ENCODE results near the gene PTGS2. TPM values are rescaled to one million over a fixed set of nuclear protein-coding genes. Genes with fewer than 3 reads are reported as not detected.
A peak's percentile ranks its signal among the peaks of the same experiment; 100 is the strongest.

PTGS2 gene
- total RNA-seq, 2 experiments from 2014 or later, result 0.61 to 0.88 TPM

DNA sequence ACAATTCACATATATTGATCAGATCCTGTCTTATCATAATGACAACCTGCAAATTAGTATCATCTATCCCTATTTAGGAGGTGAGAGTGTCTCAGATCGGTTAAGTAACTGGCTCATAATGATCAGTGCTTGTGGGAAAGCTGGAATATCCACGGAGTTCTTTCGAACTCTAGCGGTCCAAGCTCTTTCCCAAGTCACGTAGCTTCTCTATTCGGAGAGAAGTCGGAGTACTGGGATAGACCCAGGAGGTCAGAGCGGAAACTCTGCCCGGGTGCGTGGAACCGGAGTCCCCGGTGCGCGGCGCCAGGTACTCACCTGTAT lies 339 bp downstream of the PTGS2 start:
- peak in 1 of 14 experiments; percentile 30 for DNase-seq
- H3K27me3 Mint-ChIP-seq, result peaks cover 69% of the 10 kb centered on the region

DNA sequence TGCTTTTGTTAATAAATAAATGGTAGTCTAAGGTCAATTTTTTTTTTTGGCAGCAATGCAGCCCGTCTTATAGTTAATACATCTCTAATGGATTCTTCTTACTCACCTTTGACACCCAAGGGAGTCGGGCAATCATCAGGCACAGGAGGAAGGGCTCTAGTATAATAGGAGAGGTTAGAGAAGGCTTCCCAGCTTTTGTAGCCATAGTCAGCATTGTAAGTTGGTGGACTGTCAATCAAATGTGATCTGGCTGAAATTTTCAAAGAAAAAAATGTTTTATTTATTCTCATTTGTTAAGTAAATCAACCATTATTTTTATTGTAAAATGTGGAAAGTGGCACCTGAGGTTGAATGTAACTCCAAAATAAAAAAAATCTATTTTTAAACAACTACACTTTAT lies 2.1 kb downstream of the PTGS2 start:
- intact Hi-C loops (cut with DNase I, micrococcal nuclease), result no loop called here
- Histone ChIP-seq H3K4me1 (ENCODE audit: insufficient read depth, low read length) (peaks cover 4% of the 10 kb centered on the region), H3K36me3 (ENCODE audit: insufficient read depth, low read length) (no peaks in the 10 kb centered on the region), H3K4me3 (ENCODE audit: low read length) (no peak overlapping the region), H3K27ac (ENCODE audit: low read depth in 1 of 2, low read length in 2 of 2) (no peak overlapping the region), H3K27me3 (ENCODE audit: control insufficient read depth in 1 of 2, insufficient read depth in 2 of 2, low read length in 2 of 2) (peaks cover 7 to 32% of the 10 kb centered on the region in 2 experiments), H3K9me3 (ENCODE audit: control insufficient read depth in 1 of 2, insufficient read depth in 1 of 2, low read length in 2 of 2) (peaks cover 0 to 10% of the 10 kb centered on the region in 2 experiments)
- Mint-ChIP-seq H3K27ac (no peak overlapping the region), H3K4me3 (no peak overlapping the region), H3K9me3 (no peaks in the 10 kb centered on the region), H3K4me1 (ENCODE audit: low read depth) (peaks cover 11% of the 10 kb centered on the region), H3K36me3 (ENCODE audit: low read depth) (no peaks in the 10 kb centered on the region), H3K27me3 (peaks cover 54% of the 10 kb centered on the region)
- POLR2A ChIA-PET, result no interaction called here
- ATAC-seq (ENCODE audit: poor library complexity) (no peak), DNase-seq (no peak)
- CTCF ChIA-PET, result no interaction called here
- TF ChIP-seq, protein P1, sequence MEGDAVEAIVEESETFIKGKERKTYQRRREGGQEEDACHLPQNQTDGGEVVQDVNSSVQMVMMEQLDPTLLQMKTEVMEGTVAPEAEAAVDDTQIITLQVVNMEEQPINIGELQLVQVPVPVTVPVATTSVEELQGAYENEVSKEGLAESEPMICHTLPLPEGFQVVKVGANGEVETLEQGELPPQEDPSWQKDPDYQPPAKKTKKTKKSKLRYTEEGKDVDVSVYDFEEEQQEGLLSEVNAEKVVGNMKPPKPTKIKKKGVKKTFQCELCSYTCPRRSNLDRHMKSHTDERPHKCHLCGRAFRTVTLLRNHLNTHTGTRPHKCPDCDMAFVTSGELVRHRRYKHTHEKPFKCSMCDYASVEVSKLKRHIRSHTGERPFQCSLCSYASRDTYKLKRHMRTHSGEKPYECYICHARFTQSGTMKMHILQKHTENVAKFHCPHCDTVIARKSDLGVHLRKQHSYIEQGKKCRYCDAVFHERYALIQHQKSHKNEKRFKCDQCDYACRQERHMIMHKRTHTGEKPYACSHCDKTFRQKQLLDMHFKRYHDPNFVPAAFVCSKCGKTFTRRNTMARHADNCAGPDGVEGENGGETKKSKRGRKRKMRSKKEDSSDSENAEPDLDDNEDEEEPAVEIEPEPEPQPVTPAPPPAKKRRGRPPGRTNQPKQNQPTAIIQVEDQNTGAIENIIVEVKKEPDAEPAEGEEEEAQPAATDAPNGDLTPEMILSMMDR (IDR thresholded peaks at IDR 0.05), result no peak

More for the DNA sequence above, 339 bp downstream of the PTGS2 start:
- intact Hi-C loops (cut with DNase I, micrococcal nuclease), result no loop called here
- ATAC-seq (ENCODE audit: poor library complexity), result no peak
- Histone ChIP-seq H3K36me3 (ENCODE audit: insufficient read depth, low read length) (no peaks in the 10 kb centered on the region), H3K27me3 (ENCODE audit: control insufficient read depth in 1 of 2, insufficient read depth in 2 of 2, low read length in 2 of 2) (peaks cover 7 to 35% of the 10 kb centered on the region in 2 experiments), H3K4me1 (ENCODE audit: insufficient read depth, low read length) (peaks cover 4% of the 10 kb centered on the region), H3K27ac (ENCODE audit: low read depth in 1 of 2, low read length in 2 of 2) (no peak overlapping the region), H3K4me3 (ENCODE audit: low read length) (peak overlapping the region; percentile 35), H3K9me3 (ENCODE audit: control insufficient read depth in 1 of 2, insufficient read depth in 1 of 2, low read length in 2 of 2) (peaks cover 0 to 6% of the 10 kb centered on the region in 2 experiments)
- POLR2A ChIA-PET, result no interaction called here
- no peaks in the 10 kb centered on the region for H3K9me3 Mint-ChIP-seq
- no peak overlapping the region for H3K4me3 Mint-ChIP-seq
- H3K4me1 Mint-ChIP-seq (ENCODE audit: low read depth), result peaks cover 11% of the 10 kb centered on the region
- TF ChIP-seq, protein P1 (IDR thresholded peaks at IDR 0.05), result no peak
- H3K27ac Mint-ChIP-seq, result no peak overlapping the region
- no peaks in the 10 kb centered on the region for H3K36me3 Mint-ChIP-seq (ENCODE audit: low read depth)
- CTCF ChIA-PET, result no interaction called here

DNA sequence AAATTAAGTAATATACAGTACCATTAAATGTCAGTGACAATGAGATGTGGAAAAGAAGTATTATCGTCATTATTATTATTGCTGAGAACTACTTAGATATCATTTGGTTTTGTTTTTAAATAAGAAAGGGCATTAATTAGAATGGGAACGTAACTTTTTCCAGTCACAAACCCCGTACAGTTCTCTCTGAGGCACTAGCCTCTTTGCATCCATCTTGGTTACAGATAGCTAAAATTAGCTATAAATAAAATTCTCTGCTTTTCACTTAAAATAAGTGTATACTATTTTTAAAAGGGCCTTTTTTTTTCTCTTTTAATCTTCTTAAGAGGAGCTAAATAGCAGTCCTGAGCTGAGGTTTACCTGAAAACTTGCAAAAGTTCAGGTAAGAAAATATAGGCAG lies 7.6 kb downstream of the PTGS2 start:
- H3K4me1 Mint-ChIP-seq (ENCODE audit: low read depth), result no peaks in the 10 kb centered on the region
- intact Hi-C loops (cut with DNase I, micrococcal nuclease), result no loop called here
- ATAC-seq (ENCODE audit: poor library complexity) (no peak), DNase-seq (no peak)
- no peaks in the 10 kb centered on the region for H3K36me3 Mint-ChIP-seq (ENCODE audit: low read depth)
- H3K9me3 Mint-ChIP-seq, result no peaks in the 10 kb centered on the region
- Histone ChIP-seq H3K9me3 (ENCODE audit: control insufficient read depth in 1 of 2, insufficient read depth in 1 of 2, low read length in 2 of 2) (peaks cover 0 to 6% of the 10 kb centered on the region in 2 experiments), H3K27ac (ENCODE audit: low read depth in 1 of 2, low read length in 2 of 2) (no peak overlapping the region), H3K27me3 (ENCODE audit: control insufficient read depth in 1 of 2, insufficient read depth in 2 of 2, low read length in 2 of 2) (peaks cover 0 to 2% of the 10 kb centered on the region in 2 experiments), H3K4me3 (ENCODE audit: low read length) (no peak overlapping the region), H3K4me1 (ENCODE audit: insufficient read depth, low read length) (no peaks in the 10 kb centered on the region), H3K36me3 (ENCODE audit: insufficient read depth, low read length) (no peaks in the 10 kb centered on the region)
- POLR2A ChIA-PET, result no interaction called here
- H3K27me3 Mint-ChIP-seq, result peaks cover 9% of the 10 kb centered on the region
- H3K27ac Mint-ChIP-seq, result no peak overlapping the region
- TF ChIP-seq, protein P1 (IDR thresholded peaks at IDR 0.05), result no peak
- no peak overlapping the region for H3K4me3 Mint-ChIP-seq
- CTCF ChIA-PET, result no interaction called here
